Measurements from ENCODE around the gene TNFRSF12A. TPM values are rescaled to one million over a fixed set of nuclear protein-coding genes. Genes with fewer than 3 reads are reported as not detected.

Gene TNFRSF12A
- total and polyA plus RNA-seq, 2 donors (not counting 1 experiment from before 2014, with no cell fraction given) = 80.7 to 196 TPM

- TF ChIP-seq CTCF (conservative IDR thresholded peaks at IDR 0.05 in 1 of 2, IDR thresholded peaks at IDR 0.05 in 1 of 2; ENCODE audit: low read depth in 1 of 2, low read length in 2 of 2) (no peak), EZH2 (IDR thresholded peaks at IDR 0.05; ENCODE audit: low read length, missing control alignments) (peak; percentile 95)
- Histone ChIP-seq H4K20me1 (ENCODE audit: control insufficient read depth, extremely low read depth, insufficient read depth, low read length) (no peaks in the 10 kb centered on the region), H3K27me3 (ENCODE audit: control insufficient read depth, insufficient read depth, low read length) (peaks cover 47% of the 10 kb centered on the region), H3K4me1 (ENCODE audit: control insufficient read depth, extremely low read depth, insufficient read depth, low read length) (no peaks in the 10 kb centered on the region), H2AFZ (ENCODE audit: low read length) (no peak overlapping the region), H3K79me2 (ENCODE audit: control insufficient read depth, insufficient read depth, low read length) (no peaks in the 10 kb centered on the region), H3K4me3 (replicated peaks in 1 of 4; ENCODE audit: control extremely low read depth in 1 of 4, insufficient read depth in 1 of 4, low read depth in 3 of 4, low read length in 4 of 4) (no peak overlapping the region), H3K36me3 (ENCODE audit: control insufficient read depth, insufficient read depth, low read length) (no peaks in the 10 kb centered on the region), H3K4me2 (ENCODE audit: extremely low read depth, insufficient read depth, low read length) (peak overlapping the region; percentile 5), H3K27ac (ENCODE audit: insufficient read depth, low read length) (no peak overlapping the region), H3K9me3 (ENCODE audit: control insufficient read depth, insufficient read depth, low read depth, low read length) (no peaks in the 10 kb centered on the region), H3K9ac (ENCODE audit: insufficient read depth, low read length) (no peak overlapping the region)
- DNase-seq (ENCODE audit: low read depth in 2 of 2) = no peak
These were observed 26.6 kb downstream of the TNFRSF12A start for GRCh38 chr16:3046641-3047386.

- Histone ChIP-seq H3K4me3 (replicated peaks in 1 of 4; ENCODE audit: control extremely low read depth in 1 of 4, insufficient read depth in 1 of 4, low read depth in 3 of 4, low read length in 4 of 4) (no peak overlapping the region), H3K9ac (ENCODE audit: insufficient read depth, low read length) (no peak overlapping the region), H2AFZ (ENCODE audit: low read length) (no peak overlapping the region), H4K20me1 (ENCODE audit: control insufficient read depth, extremely low read depth, insufficient read depth, low read length) (no peaks in the 10 kb centered on the region), H3K27ac (ENCODE audit: insufficient read depth, low read length) (no peak overlapping the region), H3K4me1 (ENCODE audit: control insufficient read depth, extremely low read depth, insufficient read depth, low read length) (no peaks in the 10 kb centered on the region), H3K4me2 (ENCODE audit: extremely low read depth, insufficient read depth, low read length) (no peak overlapping the region), H3K36me3 (ENCODE audit: control insufficient read depth, insufficient read depth, low read length) (no peaks in the 10 kb centered on the region), H3K27me3 (ENCODE audit: control insufficient read depth, insufficient read depth, low read length) (peaks cover 47% of the 10 kb centered on the region), H3K9me3 (ENCODE audit: control insufficient read depth, insufficient read depth, low read depth, low read length) (no peaks in the 10 kb centered on the region), H3K79me2 (ENCODE audit: control insufficient read depth, insufficient read depth, low read length) (no peaks in the 10 kb centered on the region)
- DNase-seq (ENCODE audit: low read depth in 2 of 2) = no peak
- TF ChIP-seq EZH2 (IDR thresholded peaks at IDR 0.05; ENCODE audit: low read length, missing control alignments) = no peak
- no peak for TF ChIP-seq CTCF (conservative IDR thresholded peaks at IDR 0.05 in 1 of 2, IDR thresholded peaks at IDR 0.05 in 1 of 2; ENCODE audit: low read depth in 1 of 2, low read length in 2 of 2)
These were observed 27.2 kb downstream of the TNFRSF12A start for GRCh38 chr16:3047387-3047720.

GRCh38 chr16:3049921-3050481, 29.8 kb downstream of the TNFRSF12A start:
- Histone ChIP-seq H2AFZ (ENCODE audit: low read length) (no peak overlapping the region), H3K4me3 (replicated peaks in 1 of 4; ENCODE audit: control extremely low read depth in 1 of 4, insufficient read depth in 1 of 4, low read depth in 3 of 4, low read length in 4 of 4) (no peak overlapping the region), H4K20me1 (ENCODE audit: control insufficient read depth, extremely low read depth, insufficient read depth, low read length) (no peaks in the 10 kb centered on the region), H3K27ac (ENCODE audit: insufficient read depth, low read length) (no peak overlapping the region), H3K9ac (ENCODE audit: insufficient read depth, low read length) (no peak overlapping the region), H3K79me2 (ENCODE audit: control insufficient read depth, insufficient read depth, low read length) (no peaks in the 10 kb centered on the region), H3K4me2 (ENCODE audit: extremely low read depth, insufficient read depth, low read length) (no peak overlapping the region), H3K9me3 (ENCODE audit: control insufficient read depth, insufficient read depth, low read depth, low read length) (no peaks in the 10 kb centered on the region), H3K4me1 (ENCODE audit: control insufficient read depth, extremely low read depth, insufficient read depth, low read length) (no peaks in the 10 kb centered on the region), H3K36me3 (ENCODE audit: control insufficient read depth, insufficient read depth, low read length) (no peaks in the 10 kb centered on the region), H3K27me3 (ENCODE audit: control insufficient read depth, insufficient read depth, low read length) (peaks cover 38% of the 10 kb centered on the region)
- TF ChIP-seq CTCF (conservative IDR thresholded peaks at IDR 0.05 in 1 of 2, IDR thresholded peaks at IDR 0.05 in 1 of 2; ENCODE audit: low read depth in 1 of 2, low read length in 2 of 2) = no peak
- no peak for TF ChIP-seq EZH2 (IDR thresholded peaks at IDR 0.05; ENCODE audit: low read length, missing control alignments)
- DNase-seq (ENCODE audit: low read depth in 2 of 2) = no peak
